Ovary (tissue), 9 donors: ENCODE results near the gene ADISSP. TPM values are rescaled to one million over a fixed set of nuclear protein-coding genes. Genes with fewer than 3 reads are reported as not detected.

Experiments
- DNase-seq, 5 donors: peaks; one replicate each; pipeline ENCODE4 v3.0.0-alpha.2; 2019 to 2020
- H3K27ac ChIP-seq, 2 donors: fragments of 200-600 bp; one replicate each; pipeline versions ENCODE4 v1.5.1 to v1.8.0; 2019 to 2022
- H3K27me3 ChIP-seq: fragments of 200-600 bp; one replicate; pipeline ENCODE4 v1.8.0; 2022
- H3K36me3 ChIP-seq: fragments of 200-600 bp; sonication (generic); one replicate; pipeline ENCODE4 v1.5.1; 2019
- H3K4me1 ChIP-seq: one replicate; pipeline ENCODE4 v1.8.1; 2013; ENCODE audit warnings: mild to moderate bottlenecking, moderate library complexity; ENCODE audit not compliant: insufficient read depth
- H3K4me3 ChIP-seq: fragments of 200-600 bp; sonication (generic); one replicate; pipeline ENCODE4 v1.5.1; 2017
- H3K9me3 ChIP-seq, 2 donors: fragments of 200-600 bp in 1 of 2; sonication (generic) in 1 of 2; one replicate each; pipeline versions ENCODE4 v1.5.1 to v1.8.1; 2013 to 2019; ENCODE audit warnings: mild to moderate bottlenecking in 1 of 2, moderate library complexity in 1 of 2
- CTCF ChIP-seq, 3 donors: fragments of 450-650 bp in 2 of 3; fragments of 200-600 bp in 1 of 3; IDR thresholded peaks; one replicate each; pipeline versions ENCODE4 v1.5.1 to v1.8.0; 2016 to 2022; ENCODE audit warnings: antibody characterized with exemption in 3 of 3, mild to moderate bottlenecking in 1 of 3
- EP300 ChIP-seq: sonication (generic); formaldehyde crosslinking; IDR thresholded peaks from one replicate; pipeline ENCODE4 v1.6.1; 2017; ENCODE audit warnings: antibody characterized with exemption
- POLR2A ChIP-seq: fragments of 450-650 bp; IDR thresholded peaks from one replicate; pipeline ENCODE4 v1.6.1; 2017; ENCODE audit warnings: antibody characterized with exemption, mild to moderate bottlenecking, moderate library complexity
- WGBS, 3 donors: extraction: QIAGEN DNeasy Blood & Tissue Kit in 1 of 3; methylation state at CpG; one replicate each; pipeline versions ENCODE4 v1.1.5 to v1.1.7; 2013 to 2017; 5-methylcytosine and 5-hydroxymethylcytosine counted together
- intact Hi-C, 4 donors: fragments of 100-400 bp; cut with DNase I; formaldehyde crosslinking; loops; one replicate each; pipeline versions ENCODE4 v1.11.0 to v1.15.1; 2022 to 2023
- polyA plus RNA-seq, 2 donors: library from polyadenylated mRNA; stranded (reverse); fragments of 200-250 nt in 1 of 2; fragments of 350-450 nt in 1 of 2; fragmentation: Illumina TruSeq in 1 of 2; extraction: RNeasy Lipid Tissue Mini Kit (QIAGEN cat#74804) in 1 of 2; gene quantifications; one replicate each; pipeline ENCODE4 v1.2.3, GENCODE V29; 2013 to 2014
- total RNA-seq, 7 donors: library from RNA; depleted of rRNA in 2 of 7; stranded (reverse); fragments of >200 nt in 2 of 7; fragmentation: NEBNext Ultra II Directional in 3 of 7; extraction: Animal tissue kit (Norgen Biotek cat#: 25700) in 3 of 7; gene quantifications; one replicate each; pipeline versions ENCODE4 v1.1.0 to v1.2.4, GENCODE V29; 2016 to 2023
- donor health status: DM: no; HTN: no; CAD: no; lungs with moderate emphysema.
- donor health status: DM: no; HTN: no; CAD: no.
- donor health status: Bipolar disorder and iron deficiency.
- donor health status: DM: yes; HTN: yes; CAD: no.
- donor health status: DM: no; HTN: no; CAD: no.
- donor health status: DM: yes; HTN: yes; CAD: no.

ADISSP gene
- total and polyA plus RNA-seq, 9 donors: 11.5 to 124 (median 69.1) TPM

- WGBS, 3 donors: 71 to 77% (median 75%) methylated on average over 10 of the region's 10 CpGs
- Histone ChIP-seq H3K36me3 (no peaks in the 10 kb centered on the region), H3K9me3 (no peaks in the 10 kb centered on the region), H3K27ac (no peak overlapping the region), H3K4me3 (no peak overlapping the region), H3K27me3 (no peaks in the 10 kb centered on the region), H3K4me1 (peaks cover 25% of the 10 kb centered on the region)
- intact Hi-C loops: loop anchor here in 1 of 4 donors (10.0 kb wide), 1 partner anchor 76 kb away; the partner anchor contains the start of gene ADAM33
- no peak for TF ChIP-seq EP300
- TF ChIP-seq POLR2A: no peak
- TF ChIP-seq CTCF (IDR thresholded peaks at IDR 0.05): no peak
- no peak for DNase-seq
Observed at GRCh38 chr20:3760655-3761348, 6.8 kb downstream of the ADISSP start.

GRCh38 chr20:3759884-3760283, 7.7 kb downstream of the ADISSP start:
- intact Hi-C loops: loop anchor here in 1 of 4 donors (10.0 kb wide), 1 partner anchor 75 kb away; the partner anchor contains the start of gene ADAM33
- TF ChIP-seq POLR2A (no peak), EP300 (no peak), CTCF (IDR thresholded peaks at IDR 0.05) (no peak)
- Histone ChIP-seq H3K4me1 (peaks cover 23% of the 10 kb centered on the region), H3K36me3 (no peaks in the 10 kb centered on the region), H3K9me3 (no peaks in the 10 kb centered on the region), H3K27me3 (no peaks in the 10 kb centered on the region), H3K4me3 (no peak overlapping the region), H3K27ac (no peak overlapping the region)
- 71 to 85% (median 77%) methylated on average over 11 of the region's 11 CpGs for WGBS, 3 donors
- DNase-seq: no peak

GRCh38 chr20:3759316-3759823, 8.2 kb downstream of the ADISSP start:
- H3K4me3 ChIP-seq: no peak overlapping the region
- no peaks in the 10 kb centered on the region for H3K36me3 ChIP-seq
- H3K9me3 ChIP-seq: no peaks in the 10 kb centered on the region
- no peak for DNase-seq
- WGBS, 3 donors: 57 to 67% (median 59%) methylated on average over 11 of the region's 11 CpGs
- TF ChIP-seq CTCF (IDR thresholded peaks at IDR 0.05) (no peak), POLR2A (no peak), EP300 (no peak)
- H3K4me1 ChIP-seq: peaks cover 21% of the 10 kb centered on the region
- H3K27ac ChIP-seq: no peak overlapping the region
- intact Hi-C loops: no loop called here
- H3K27me3 ChIP-seq: no peaks in the 10 kb centered on the region

GRCh38 chr20:3758566-3758965, 9.0 kb downstream of the ADISSP start:
- intact Hi-C loops: no loop called here
- Histone ChIP-seq H3K27ac (no peak overlapping the region), H3K27me3 (no peaks in the 10 kb centered on the region), H3K36me3 (no peaks in the 10 kb centered on the region), H3K9me3 (no peaks in the 10 kb centered on the region), H3K4me1 (peaks cover 14% of the 10 kb centered on the region), H3K4me3 (no peak overlapping the region)
- TF ChIP-seq CTCF (IDR thresholded peaks at IDR 0.05): no peak
- whole genome bisulfite sequencing, 3 donors: 66 to 76% (median 69%) methylated on average over 10 to 11 of the region's 11 CpGs
- no peak for DNase-seq
